SIG-M5 (cell line): Measurements from ENCODE around the gene PCAT7.
"Not testable (repeated sequence)": the region's sequence is repeated elsewhere in the genome, so short reads cannot be mapped to it uniquely, and the experiment has no call there.

Experiments used
- DNase-seq: peaks from one replicate; lab custom pipeline; 2025; lab: John Stamatoyannopoulos, UW

Gene PCAT7

GRCh38 chr9:94563548-94563947 is 8.7 kb downstream of the PCAT7 start:
- DNase-seq: no peak

GRCh38 chr9:94564279-94564678 is 9.4 kb downstream of the PCAT7 start:
- DNase-seq: not testable (repeated sequence)

GRCh38 chr9:94566550-94566949 is 11.7 kb downstream of the PCAT7 start:
- DNase-seq: no peak

GRCh38 chr9:94567271-94567670 is 12.4 kb downstream of the PCAT7 start:
- no peak for DNase-seq

GRCh38 chr9:94568250-94568889 is 13.5 kb downstream of the PCAT7 start:
- DNase-seq: no peak

- DNase-seq: no peak
Measured at GRCh38 chr9:94568972-94569712, 14.3 kb downstream of the PCAT7 start.

GRCh38 chr9:94576131-94576530 is 21.2 kb downstream of the PCAT7 start:
- DNase-seq: no peak

GRCh38 chr9:94577036-94577435 is 22.2 kb downstream of the PCAT7 start:
- no peak for DNase-seq

- DNase-seq: no peak
Measured at GRCh38 chr9:94577571-94577970, 22.7 kb downstream of the PCAT7 start.

GRCh38 chr9:94581728-94582127 is 26.8 kb downstream of the PCAT7 start:
- no peak for DNase-seq

GRCh38 chr9:94584555-94584954 is 29.7 kb downstream of the PCAT7 start:
- DNase-seq: no peak

GRCh38 chr9:94586316-94586715 is 31.4 kb downstream of the PCAT7 start:
- no peak for DNase-seq

GRCh38 chr9:94586814-94587213 is 31.9 kb downstream of the PCAT7 start:
- DNase-seq: no peak

GRCh38 chr9:94588681-94589080 is 33.8 kb downstream of the PCAT7 start:
- no peak for DNase-seq

GRCh38 chr9:94591046-94591545 is 36.2 kb downstream of the PCAT7 start:
- DNase-seq: not testable (repeated sequence)

- no peak for DNase-seq
Measured at GRCh38 chr9:94591876-94592275, 37.0 kb downstream of the PCAT7 start.

GRCh38 chr9:94592683-94593082 is 37.8 kb downstream of the PCAT7 start:
- DNase-seq: not testable (repeated sequence)

- no peak for DNase-seq
Measured at GRCh38 chr9:94593459-94594345, 38.8 kb downstream of the PCAT7 start, which contains the start of gene FBP2. Gene FBP2 (minus strand): TSS chr9:94593824. CDS start chr9:94593726, 98 bp downstream.

- DNase-seq: no peak
Measured at GRCh38 chr9:94599102-94599501, 44.2 kb downstream of the PCAT7 start.

GRCh38 chr9:94600258-94600657 is 45.4 kb downstream of the PCAT7 start:
- no peak for DNase-seq

GRCh38 chr9:94600715-94601114 is 45.8 kb downstream of the PCAT7 start:
- no peak for DNase-seq

GRCh38 chr9:94602666-94603065 is 47.8 kb downstream of the PCAT7 start:
- no peak for DNase-seq
